ENCODE data around the gene ASPRV1. TPM values are rescaled to one million over a fixed set of nuclear protein-coding genes. Genes with fewer than 3 reads are reported as not detected.

Gene ASPRV1
- polyA plus RNA-seq, 1 experiment, result 0.29 TPM

DNA sequence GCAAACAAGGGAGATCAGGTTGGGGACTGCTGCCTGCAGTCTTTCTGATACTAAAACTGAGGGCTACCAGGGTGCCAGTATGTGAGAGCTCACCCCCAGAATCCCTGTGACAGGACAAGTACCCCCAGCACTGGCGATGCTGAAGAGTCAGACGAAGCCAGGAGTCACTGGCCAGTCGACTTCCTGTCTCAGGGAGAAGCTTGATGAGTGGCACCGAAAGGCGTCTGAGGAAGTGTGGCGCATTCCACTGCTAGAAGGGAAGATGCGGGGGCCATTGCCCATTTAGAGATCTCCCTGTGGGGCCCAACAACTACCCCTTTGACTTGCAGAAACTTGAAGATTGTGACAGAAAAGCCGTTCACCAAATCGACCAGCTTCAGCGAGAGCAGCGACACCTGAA lies 24.5 kb downstream of the ASPRV1 start:
- DNase-seq (ENCODE audit: low read depth), result no peak
- ChIA-PET POLR2A (no interaction called here), CTCF (interaction anchor here (0.6 to 0.7 kb wide), 2 partner anchors 135 to 255 kb away, joined by 3 read pairs; no protein-coding TSS in a partner anchor)
- H3K27me3 ChIP-seq (ENCODE audit: control insufficient read depth, insufficient read depth, low read length), result no peaks in the 10 kb centered on the region
- peaks cover 22% of the 10 kb centered on the region for H3K36me3 ChIP-seq (ENCODE audit: control insufficient read depth, insufficient read depth, low read length)
- no peak overlapping the region for H3K4me3 ChIP-seq (ENCODE audit: low read depth, low read length)
- TF ChIP-seq, protein P1, sequence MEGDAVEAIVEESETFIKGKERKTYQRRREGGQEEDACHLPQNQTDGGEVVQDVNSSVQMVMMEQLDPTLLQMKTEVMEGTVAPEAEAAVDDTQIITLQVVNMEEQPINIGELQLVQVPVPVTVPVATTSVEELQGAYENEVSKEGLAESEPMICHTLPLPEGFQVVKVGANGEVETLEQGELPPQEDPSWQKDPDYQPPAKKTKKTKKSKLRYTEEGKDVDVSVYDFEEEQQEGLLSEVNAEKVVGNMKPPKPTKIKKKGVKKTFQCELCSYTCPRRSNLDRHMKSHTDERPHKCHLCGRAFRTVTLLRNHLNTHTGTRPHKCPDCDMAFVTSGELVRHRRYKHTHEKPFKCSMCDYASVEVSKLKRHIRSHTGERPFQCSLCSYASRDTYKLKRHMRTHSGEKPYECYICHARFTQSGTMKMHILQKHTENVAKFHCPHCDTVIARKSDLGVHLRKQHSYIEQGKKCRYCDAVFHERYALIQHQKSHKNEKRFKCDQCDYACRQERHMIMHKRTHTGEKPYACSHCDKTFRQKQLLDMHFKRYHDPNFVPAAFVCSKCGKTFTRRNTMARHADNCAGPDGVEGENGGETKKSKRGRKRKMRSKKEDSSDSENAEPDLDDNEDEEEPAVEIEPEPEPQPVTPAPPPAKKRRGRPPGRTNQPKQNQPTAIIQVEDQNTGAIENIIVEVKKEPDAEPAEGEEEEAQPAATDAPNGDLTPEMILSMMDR (IDR thresholded peaks at IDR 0.05; ENCODE audit: insufficient read depth, low read depth, low read length), result no peak

DNA sequence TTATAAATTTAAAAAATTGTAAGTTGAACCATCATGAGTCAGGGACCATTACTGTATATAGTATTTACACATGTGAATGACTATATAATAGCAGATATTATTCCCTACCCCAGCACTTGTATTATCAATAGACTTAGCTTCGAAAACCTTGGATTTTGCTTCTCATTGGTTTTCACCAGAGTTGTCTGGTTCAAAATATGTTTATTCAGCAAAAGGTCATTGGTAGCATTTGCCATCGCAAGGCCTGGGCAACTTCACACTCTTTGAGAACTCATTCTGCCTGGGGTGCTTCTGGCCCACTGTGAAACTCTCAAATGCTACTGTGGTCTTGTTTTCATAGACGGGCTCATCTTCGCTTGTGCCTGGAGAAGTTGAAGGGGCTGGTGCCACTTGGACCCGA lies 26.4 kb downstream of the ASPRV1 start:
- H3K4me3 ChIP-seq (ENCODE audit: low read depth, low read length), result no peak overlapping the region
- ChIA-PET CTCF (interaction anchor here (0.6 to 2.2 kb wide), 3 partner anchors 10 to 21 kb away, joined by 3 to 7 read pairs (median 4); no protein-coding TSS in a partner anchor), POLR2A (no interaction called here)
- DNase-seq (ENCODE audit: low read depth), result no peak
- TF ChIP-seq, protein P1 (IDR thresholded peaks at IDR 0.05; ENCODE audit: insufficient read depth, low read depth, low read length), result no peak
- no peaks in the 10 kb centered on the region for H3K27me3 ChIP-seq (ENCODE audit: control insufficient read depth, insufficient read depth, low read length)
- peaks cover 21% of the 10 kb centered on the region for H3K36me3 ChIP-seq (ENCODE audit: control insufficient read depth, insufficient read depth, low read length)

DNA sequence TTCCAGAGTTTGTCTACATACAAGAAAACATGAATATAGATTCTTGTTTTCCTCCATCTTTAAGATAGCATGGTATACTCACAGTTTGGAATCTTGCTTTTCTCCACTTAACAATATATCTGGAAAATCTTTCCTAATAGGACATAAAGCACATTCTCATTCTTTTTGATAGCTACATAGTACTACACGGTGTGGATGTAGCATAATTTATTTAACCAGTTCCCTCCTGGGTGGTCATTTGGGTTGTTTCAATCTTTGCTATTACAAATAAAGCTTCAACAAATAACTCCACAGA lies 26.9 kb downstream of the ASPRV1 start:
- ChIA-PET POLR2A (interaction anchor here (1.2 kb wide), 1 partner anchor 20 kb away, joined by 4 read pairs; the partner anchor contains the start of gene MXD1), CTCF (interaction anchor here (0.6 to 2.2 kb wide), 3 partner anchors 10 to 136 kb away, joined by 3 to 7 read pairs (median 4); no protein-coding TSS in a partner anchor)
- Histone ChIP-seq H3K4me3 (ENCODE audit: low read depth, low read length) (no peak overlapping the region), H3K27me3 (ENCODE audit: control insufficient read depth, insufficient read depth, low read length) (no peaks in the 10 kb centered on the region), H3K36me3 (ENCODE audit: control insufficient read depth, insufficient read depth, low read length) (peaks cover 19% of the 10 kb centered on the region)
- no peak for DNase-seq (ENCODE audit: low read depth)
- TF ChIP-seq, protein P1 (IDR thresholded peaks at IDR 0.05; ENCODE audit: insufficient read depth, low read depth, low read length), result no peak

DNA sequence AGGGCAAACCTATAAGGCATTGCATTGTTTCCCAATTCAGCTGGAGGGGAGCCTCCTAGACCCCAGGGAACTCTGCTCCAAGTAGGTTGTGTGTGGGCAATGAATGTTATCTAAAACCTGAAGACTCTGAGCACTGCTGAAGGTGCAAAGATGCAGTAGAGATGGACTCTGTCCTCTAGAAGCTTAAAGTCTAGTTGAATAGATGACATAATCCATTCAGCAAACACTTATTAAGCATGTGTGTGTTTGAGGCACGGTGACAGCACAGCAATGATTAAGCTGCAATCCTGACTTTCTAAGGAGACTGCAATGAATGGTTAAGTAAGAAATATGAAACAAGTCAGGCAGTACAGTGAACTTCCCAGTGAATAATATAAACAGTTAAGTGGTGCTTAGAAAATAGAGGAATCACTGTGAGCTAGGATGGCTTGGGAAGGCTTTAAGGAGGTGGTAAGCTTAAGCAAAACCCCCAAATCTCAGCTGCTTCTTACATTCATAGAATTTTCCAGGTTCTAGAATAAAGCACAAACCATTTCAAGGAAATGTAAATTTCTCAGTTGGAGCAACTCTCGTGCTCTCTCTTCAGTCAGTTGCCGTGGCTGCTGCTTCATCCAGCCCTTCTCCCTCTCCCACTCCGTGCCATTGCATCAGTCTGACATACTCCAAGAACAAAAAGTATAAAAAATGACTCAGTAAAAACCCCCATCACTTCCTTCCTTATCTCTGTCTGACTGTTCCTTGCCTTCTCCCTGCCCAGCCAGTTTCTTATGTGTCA lies 27.4 kb downstream of the ASPRV1 start:
- TF ChIP-seq, protein P1 (IDR thresholded peaks at IDR 0.05; ENCODE audit: insufficient read depth, low read depth, low read length), result no peak
- H3K4me3 ChIP-seq (ENCODE audit: low read depth, low read length), result no peak overlapping the region
- peak; percentile 53 for DNase-seq (ENCODE audit: low read depth)

DNA sequence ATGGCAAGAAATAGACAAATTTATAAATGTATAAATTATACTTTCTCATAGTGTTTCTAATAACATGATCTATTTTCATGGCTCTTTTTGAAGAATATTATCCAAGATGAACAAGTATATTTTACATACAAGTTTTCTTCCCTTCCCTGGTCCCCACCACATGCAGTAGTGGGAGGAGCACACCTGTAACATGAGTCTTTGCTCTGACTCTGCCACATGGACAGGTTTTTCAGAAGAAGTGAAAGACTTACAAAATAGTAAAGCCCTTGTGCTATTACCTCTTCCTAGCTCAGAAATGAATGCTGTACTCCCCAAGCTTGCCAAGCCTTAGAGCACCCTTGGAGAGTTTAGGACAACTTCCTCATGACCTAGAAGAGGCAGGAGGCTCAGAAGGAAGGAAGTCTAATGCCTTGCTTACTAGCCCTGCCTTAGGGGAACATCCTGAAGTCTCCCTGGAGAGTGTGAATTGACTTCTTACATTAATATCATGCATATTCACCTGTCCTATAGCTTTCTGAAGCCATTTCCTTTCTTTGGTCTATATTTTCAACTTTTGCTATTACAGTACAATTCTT lies 28.1 kb downstream of the ASPRV1 start:
- H3K4me3 ChIP-seq (ENCODE audit: low read depth, low read length), result no peak overlapping the region
- peaks cover 17% of the 10 kb centered on the region for H3K36me3 ChIP-seq (ENCODE audit: control insufficient read depth, insufficient read depth, low read length)
- no peak for DNase-seq (ENCODE audit: low read depth)
- H3K27me3 ChIP-seq (ENCODE audit: control insufficient read depth, insufficient read depth, low read length), result no peaks in the 10 kb centered on the region
- TF ChIP-seq, protein P1 (IDR thresholded peaks at IDR 0.05; ENCODE audit: insufficient read depth, low read depth, low read length), result no peak
- POLR2A ChIA-PET, result interaction anchor here (1.2 kb wide), 1 partner anchor 19 kb away, joined by 4 read pairs; the partner anchor contains the start of gene MXD1
- CTCF ChIA-PET, result interaction anchor here (0.6 to 2.2 kb wide), 7 partner anchors 9 to 138 kb away, joined by 3 to 7 read pairs (median 3); no protein-coding TSS in a partner anchor

More for the DNA sequence above, 27.4 kb downstream of the ASPRV1 start:
- H3K36me3 ChIP-seq (ENCODE audit: control insufficient read depth, insufficient read depth, low read length), result peaks cover 19% of the 10 kb centered on the region
- CTCF ChIA-PET, result interaction anchor here (0.6 to 2.2 kb wide), 6 partner anchors 9 to 137 kb away, joined by 3 to 7 read pairs (median 3); no protein-coding TSS in a partner anchor
- POLR2A ChIA-PET, result interaction anchor here (1.2 kb wide), 1 partner anchor 20 kb away, joined by 4 read pairs; the partner anchor contains the start of gene MXD1
- no peaks in the 10 kb centered on the region for H3K27me3 ChIP-seq (ENCODE audit: control insufficient read depth, insufficient read depth, low read length)

All from BJ (cell line).